LNCAP (cell line): ENCODE data around the gene PTPRCAP.
A peak's percentile ranks its signal among the peaks of the same experiment; 100 is the strongest.

Experiments
- CTCF ChIP-seq: fragments of 450-650 bp; IDR thresholded peaks from 2 replicates; pipeline ENCODE4 v1.5.1; 2017; ENCODE audit warnings: mild to moderate bottlenecking

The PTPRCAP gene

GRCh38 chr11:67439321-67440228 is 2.1 kb upstream of the PTPRCAP start:
- 0 out of 2 replicates have a peak, but pooled peaks have one; percentile 28 for TF ChIP-seq CTCF

GRCh38 chr11:67438158-67438902 is 848 bp upstream of the PTPRCAP start:
- no peak for TF ChIP-seq CTCF

- no peak for TF ChIP-seq CTCF
Observed at GRCh38 chr11:67437809-67438157, 301 bp upstream of the PTPRCAP start.

- TF ChIP-seq CTCF: no peak
Observed at GRCh38 chr11:67436459-67437081, 912 bp downstream of the PTPRCAP start.

GRCh38 chr11:67435727-67436458 is 1.6 kb downstream of the PTPRCAP start:
- no peak for TF ChIP-seq CTCF

- no peak for TF ChIP-seq CTCF
Observed at GRCh38 chr11:67435031-67435726, 2.3 kb downstream of the PTPRCAP start.
